Trophoblast cell (in vitro differentiated cells and primary cell): ENCODE measurements around the gene ZNF614.
"Not testable (repeated sequence)": the region's sequence is repeated elsewhere in the genome, so short reads cannot be mapped to it uniquely, and the experiment has no call there.

Experiments
- DNase-seq, 2 donors: peaks; one replicate each; pipeline ENCODE4 v3.0.0-alpha.2; 2016
- H2AFZ ChIP-seq: 2 replicates; pipeline ENCODE4 v1.6.1; 2013; ENCODE audit warnings: low read length, moderate library complexity, mild to moderate bottlenecking; ENCODE audit not compliant: insufficient read depth, poor library complexity
- H2AK5ac ChIP-seq: 2 replicates; pipeline ENCODE4 v1.6.1; 2013; ENCODE audit warnings: mild to moderate bottlenecking, low read length
- H2BK120ac ChIP-seq: 2 replicates; pipeline ENCODE4 v1.6.1; 2013; ENCODE audit warnings: low read length, mild to moderate bottlenecking, moderate library complexity; ENCODE audit not compliant: insufficient read depth, poor library complexity
- H2BK12ac ChIP-seq: 2 replicates; pipeline ENCODE4 v1.6.1; 2013; ENCODE audit warnings: mild to moderate bottlenecking, low read length, moderate library complexity
- H2BK5ac ChIP-seq: 2 replicates; pipeline ENCODE4 v1.6.1; 2013; ENCODE audit warnings: low read length, low read depth, moderate library complexity, mild to moderate bottlenecking; ENCODE audit not compliant: poor library complexity
- H3K14ac ChIP-seq: 2 replicates; pipeline ENCODE4 v1.6.1; 2013; ENCODE audit warnings: mild to moderate bottlenecking, low read length
- H3K18ac ChIP-seq: 2 replicates; pipeline ENCODE4 v1.6.1; 2013; ENCODE audit warnings: mild to moderate bottlenecking, low read length
- H3K23ac ChIP-seq: 2 replicates; pipeline ENCODE4 v1.6.1; 2013; ENCODE audit warnings: low read length
- H3K27ac ChIP-seq: 2 replicates; pipeline ENCODE4 v1.5.1; 2013; ENCODE audit warnings: low read depth, mild to moderate bottlenecking, inconsistent platforms, low read length, moderate library complexity
- H3K27me3 ChIP-seq: 2 replicates; pipeline ENCODE4 v1.6.1; 2013; ENCODE audit warnings: inconsistent platforms, mild to moderate bottlenecking, low read length, moderate library complexity; ENCODE audit not compliant: insufficient read depth
- H3K36me3 ChIP-seq, 2 experiments: 1 replicate in 1 of 2; 2 replicates in 1 of 2; pipeline ENCODE4 v1.6.1; 2013; ENCODE audit warnings: low read length in 2 of 2, mild to moderate bottlenecking in 2 of 2, moderate library complexity in 1 of 2; ENCODE audit not compliant: insufficient read depth in 2 of 2, control insufficient read depth in 1 of 2
- H3K4ac ChIP-seq: 2 replicates; pipeline ENCODE4 v1.6.1; 2013; ENCODE audit warnings: low read depth, mild to moderate bottlenecking, low read length, moderate library complexity
- H3K4me1 ChIP-seq, 2 experiments: 1 replicate in 1 of 2; 2 replicates in 1 of 2; pipeline ENCODE4 v1.6.1; 2013; ENCODE audit warnings: low read length in 2 of 2, mild to moderate bottlenecking in 2 of 2, moderate library complexity in 1 of 2; ENCODE audit not compliant: insufficient read depth in 2 of 2, control insufficient read depth in 1 of 2
- H3K4me2 ChIP-seq: 2 replicates; pipeline ENCODE4 v1.6.1; 2013; ENCODE audit warnings: inconsistent platforms, mild to moderate bottlenecking, low read length, moderate library complexity
- H3K4me3 ChIP-seq: 2 replicates; pipeline ENCODE4 v1.5.1; 2013; ENCODE audit warnings: mild to moderate bottlenecking, low read depth, low read length, inconsistent platforms
- H3K79me1 ChIP-seq: one replicate; pipeline ENCODE4 v1.6.1; 2013; ENCODE audit warnings: low read length
- H3K79me2 ChIP-seq: 2 replicates; pipeline ENCODE4 v1.6.1; 2013; ENCODE audit warnings: low read length, mild to moderate bottlenecking; ENCODE audit not compliant: control insufficient read depth, insufficient read depth, poor library complexity
- H3K9ac ChIP-seq: 2 replicates; pipeline ENCODE4 v1.6.1; 2013; ENCODE audit warnings: mild to moderate bottlenecking, low read length
- H3K9me3 ChIP-seq: 2 replicates; pipeline ENCODE4 v1.6.1; 2013; ENCODE audit warnings: low read depth, mild to moderate bottlenecking, control low read depth, inconsistent platforms, low read length; ENCODE audit not compliant: insufficient read depth
- H4K12ac ChIP-seq: 2 replicates; pipeline ENCODE4 v1.6.1; 2013; ENCODE audit warnings: low read depth, mild to moderate bottlenecking, low read length, moderate library complexity
- H4K8ac ChIP-seq: 2 replicates; pipeline ENCODE4 v1.6.1; 2013; ENCODE audit warnings: low read depth, mild to moderate bottlenecking, low read length, moderate library complexity
- H4K91ac ChIP-seq: one replicate; pipeline ENCODE4 v1.6.1; 2013; ENCODE audit warnings: low read depth, mild to moderate bottlenecking, low read length, moderate library complexity
- WGBS: extraction: QIAGEN DNeasy Blood & Tissue Kit; methylation state at CpG from one replicate; pipeline ENCODE4 v1.1.7; 2013; ENCODE audit warnings: missing lambda C conversion rate; ENCODE audit not compliant: insufficient read length, insufficient coverage; ENCODE audit errors: extremely low coverage; 5-methylcytosine and 5-hydroxymethylcytosine counted together

The ZNF614 gene

DNA sequence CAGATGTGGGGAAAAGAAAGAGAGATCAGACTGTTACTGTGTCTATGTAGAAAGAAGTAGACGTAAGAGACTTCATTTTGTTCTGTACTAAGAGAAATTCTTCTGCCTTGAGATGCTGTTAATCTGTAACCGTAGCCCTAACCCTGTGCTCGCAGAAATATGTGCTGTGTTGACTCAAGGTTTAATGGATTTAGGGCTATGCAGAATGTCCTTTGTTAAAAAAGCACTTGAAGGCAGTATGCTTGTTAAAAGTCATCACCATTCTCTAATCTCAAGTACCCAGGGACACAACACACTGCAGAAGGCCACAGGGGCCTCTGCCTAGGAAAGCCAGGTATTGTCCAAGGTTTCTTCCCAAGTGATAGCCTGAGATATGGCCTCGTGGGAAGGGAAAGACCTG, 3.7 kb downstream of the ZNF614 start:
- H4K12ac ChIP-seq, result not testable (repeated sequence)

DNA sequence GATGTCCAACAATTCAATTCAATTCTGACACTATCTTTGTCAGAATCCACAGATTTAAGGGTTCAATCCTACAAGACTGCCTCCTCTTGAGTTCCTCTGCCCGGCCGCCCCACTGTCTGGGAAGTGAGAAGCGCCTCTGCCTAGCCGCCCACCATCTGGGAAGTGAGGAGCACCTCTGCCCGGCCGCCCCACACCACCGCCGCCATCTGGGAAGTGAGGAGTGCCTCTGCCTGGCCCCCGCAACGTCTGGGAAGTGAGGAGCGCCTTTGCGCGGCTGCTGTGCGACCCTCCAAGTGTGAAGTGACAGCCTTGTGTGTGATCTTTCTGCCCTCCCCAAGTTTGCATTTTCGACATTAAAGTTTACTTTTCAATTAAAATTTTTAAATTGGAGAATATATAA, 6.0 kb downstream of the ZNF614 start:
- no peak overlapping the region for H2BK12ac ChIP-seq
- no peak overlapping the region for H2BK5ac ChIP-seq
- H4K91ac ChIP-seq, result no peak overlapping the region
- H3K4me3 ChIP-seq, result no peak overlapping the region
- H3K36me3 ChIP-seq, result peaks cover 27 to 46% of the 10 kb centered on the region in 2 experiments
- no peak overlapping the region for H2AFZ ChIP-seq
- no peak overlapping the region for H3K9ac ChIP-seq
- no peak overlapping the region for H3K23ac ChIP-seq
- H3K4me2 ChIP-seq, result no peak overlapping the region
- H3K14ac ChIP-seq, result no peak overlapping the region
- no peak overlapping the region for H4K12ac ChIP-seq
- no peak overlapping the region for H3K4ac ChIP-seq
- no peak overlapping the region for H4K8ac ChIP-seq
- no peak overlapping the region for H3K27ac ChIP-seq
- H3K27me3 ChIP-seq, result no peaks in the 10 kb centered on the region
- DNase-seq, result no peak
- no CpG with 5 or more reads among the region's 15 CpGs for WGBS
- peaks cover 4 to 8% of the 10 kb centered on the region in 2 experiments for H3K4me1 ChIP-seq
- no peak overlapping the region for H2BK120ac ChIP-seq
- no peak overlapping the region for H2AK5ac ChIP-seq
- no peaks in the 10 kb centered on the region for H3K79me1 ChIP-seq
- H3K9me3 ChIP-seq, result no peaks in the 10 kb centered on the region
- H3K18ac ChIP-seq, result no peak overlapping the region
- no peaks in the 10 kb centered on the region for H3K79me2 ChIP-seq

More for the DNA sequence above, 3.7 kb downstream of the ZNF614 start:
- H3K4me2 ChIP-seq, H4K8ac ChIP-seq, H3K27me3 ChIP-seq, H3K23ac ChIP-seq, H4K91ac ChIP-seq, H3K27ac ChIP-seq, H2BK120ac ChIP-seq, H3K18ac ChIP-seq, H3K79me2 ChIP-seq, H3K9me3 ChIP-seq, H2BK5ac ChIP-seq, H2BK12ac ChIP-seq, H3K14ac ChIP-seq, DNase-seq, H3K4me3 ChIP-seq, H2AK5ac ChIP-seq, H3K9ac ChIP-seq, H3K4ac ChIP-seq, H2AFZ ChIP-seq: not testable (repeated sequence)
- no CpG with 5 or more reads among the region's 4 CpGs for WGBS
- Histone ChIP-seq H3K79me1 (peaks cover 11% of the 10 kb centered on the region), H3K4me1 (peaks cover 4 to 11% of the 10 kb centered on the region in 2 experiments), H3K36me3 (peaks cover 21 to 34% of the 10 kb centered on the region in 2 experiments)

DNA sequence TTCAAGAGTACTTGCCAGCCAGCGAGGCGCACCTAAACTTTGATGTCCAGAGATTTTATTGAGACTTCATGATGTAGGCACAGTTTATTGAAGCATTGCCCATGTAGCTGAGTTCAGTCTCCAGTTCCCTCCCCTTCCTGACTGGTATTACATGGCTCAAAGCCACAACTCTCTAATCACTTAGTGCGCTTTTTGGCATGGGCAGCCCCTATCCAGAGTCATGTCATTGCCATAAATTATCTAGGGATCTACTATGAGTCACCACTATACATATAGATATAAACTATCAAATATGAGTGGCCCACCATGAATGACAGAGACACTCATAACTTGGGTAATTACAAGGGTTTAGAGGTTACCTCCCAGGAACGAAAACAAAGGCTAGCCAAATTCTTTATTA, 7.7 kb downstream of the ZNF614 start:
- H3K9me3 ChIP-seq, result no peaks in the 10 kb centered on the region
- no peak overlapping the region for H3K27ac ChIP-seq
- H3K79me2 ChIP-seq, result no peaks in the 10 kb centered on the region
- no peaks in the 10 kb centered on the region for H3K4me1 ChIP-seq
- H3K4me3 ChIP-seq, result no peak overlapping the region
- no peak overlapping the region for H2AFZ ChIP-seq
- H3K23ac ChIP-seq, result no peak overlapping the region
- no peak overlapping the region for H3K4ac ChIP-seq
- H3K4me2 ChIP-seq, result no peak overlapping the region
- no peak overlapping the region for H4K91ac ChIP-seq
- H3K18ac ChIP-seq, result no peak overlapping the region
- peaks cover 28 to 58% of the 10 kb centered on the region in 2 experiments for H3K36me3 ChIP-seq
- H3K79me1 ChIP-seq, result no peaks in the 10 kb centered on the region
- H2BK120ac ChIP-seq, result no peak overlapping the region
- DNase-seq, result no peak
- no peak overlapping the region for H2AK5ac ChIP-seq
- no peak overlapping the region for H2BK12ac ChIP-seq
- no peak overlapping the region for H3K9ac ChIP-seq
- H3K14ac ChIP-seq, result no peak overlapping the region
- no peak overlapping the region for H4K12ac ChIP-seq
- no peak overlapping the region for H4K8ac ChIP-seq
- no peaks in the 10 kb centered on the region for H3K27me3 ChIP-seq
- no CpG with 5 or more reads among the region's 4 CpGs for WGBS
- H2BK5ac ChIP-seq, result no peak overlapping the region

DNA sequence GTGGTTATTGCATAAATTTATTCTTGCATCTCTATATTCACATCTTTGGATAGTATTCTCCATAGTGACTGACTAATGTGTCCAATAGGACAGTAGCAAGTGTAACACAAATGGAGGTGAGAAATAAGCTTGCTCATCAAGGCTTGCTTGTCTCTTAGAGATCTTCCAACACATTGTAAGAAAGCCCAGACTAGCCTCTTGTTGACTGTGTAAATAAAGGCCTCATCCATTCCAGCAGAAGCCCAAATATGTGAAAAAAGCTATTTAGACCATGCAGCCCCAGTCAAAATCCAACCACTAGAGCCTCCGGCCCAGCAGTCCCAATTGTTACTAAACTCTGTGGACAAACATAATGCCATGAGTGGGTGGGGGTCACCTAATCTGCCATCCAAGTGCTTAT, 17.5 kb downstream of the ZNF614 start:
- Histone ChIP-seq H3K4me1 (peaks cover 0 to 3% of the 10 kb centered on the region in 2 experiments), H2BK120ac (no peak overlapping the region), H3K18ac (no peak overlapping the region), H3K14ac (no peak overlapping the region), H3K23ac (no peak overlapping the region), H3K36me3 (peaks cover 6 to 10% of the 10 kb centered on the region in 2 experiments), H3K4me2 (no peak overlapping the region), H2AFZ (no peak overlapping the region), H4K91ac (no peak overlapping the region), H3K4me3 (no peak overlapping the region), H3K79me1 (peaks cover 10% of the 10 kb centered on the region), H2AK5ac (no peak overlapping the region), H3K79me2 (peaks cover 6% of the 10 kb centered on the region), H4K12ac (no peak overlapping the region), H3K27ac (no peak overlapping the region), H3K4ac (no peak overlapping the region), H3K9ac (no peak overlapping the region), H3K9me3 (no peaks in the 10 kb centered on the region), H2BK12ac (no peak overlapping the region), H4K8ac (no peak overlapping the region), H3K27me3 (no peaks in the 10 kb centered on the region), H2BK5ac (no peak overlapping the region)
- WGBS, result no CpG with 5 or more reads among the region's 1 CpG
- DNase-seq, result no peak
